Stimulated activated CD8-positive, alpha-beta memory T cell treated with anti-CD3 and anti-CD28 coated beads, Interleukin-12 subunit alpha, Interleukin-12 subunit beta, amount 100 ng/mL, for 1 hour (primary cell): ENCODE measurements around the gene IRF3.

Source experiments
- DNase-seq: peaks from one replicate; pipeline ENCODE4 v3.0.0-alpha.2; 2020; ENCODE audit warnings: low read depth

IRF3 gene

GRCh38 chr19:49616532-49616931, 49.1 kb downstream of the IRF3 start:
- DNase-seq, result no peak

DNA sequence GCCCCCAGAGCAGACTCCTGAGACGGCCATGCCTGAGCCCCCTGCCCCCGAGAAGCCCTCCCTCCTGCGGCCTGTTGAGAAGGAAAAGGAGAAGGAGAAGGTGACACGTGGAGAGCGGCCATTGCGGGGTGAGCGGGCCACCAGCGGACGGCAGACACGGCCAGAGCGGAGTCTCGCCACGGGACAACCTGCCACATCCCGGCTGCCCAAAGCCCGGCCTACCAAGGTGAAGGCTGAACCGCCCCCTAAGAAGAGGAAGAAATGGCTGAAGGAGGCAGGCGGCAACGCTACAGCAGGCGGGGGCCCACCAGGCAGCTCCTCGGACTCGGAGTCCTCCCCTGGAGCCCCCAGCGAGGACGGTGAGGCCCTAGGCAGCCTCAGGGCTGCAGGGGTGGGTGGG, 49.8 kb downstream of the IRF3 start:
- no peak for DNase-seq

- DNase-seq, result no peak
Measured at GRCh38 chr19:49614096-49614833, 51.4 kb downstream of the IRF3 start.

- DNase-seq, result no peak
Measured at GRCh38 chr19:49613374-49613773, 52.3 kb downstream of the IRF3 start.
